Measurements from ENCODE around the gene RTL1.

DNA sequence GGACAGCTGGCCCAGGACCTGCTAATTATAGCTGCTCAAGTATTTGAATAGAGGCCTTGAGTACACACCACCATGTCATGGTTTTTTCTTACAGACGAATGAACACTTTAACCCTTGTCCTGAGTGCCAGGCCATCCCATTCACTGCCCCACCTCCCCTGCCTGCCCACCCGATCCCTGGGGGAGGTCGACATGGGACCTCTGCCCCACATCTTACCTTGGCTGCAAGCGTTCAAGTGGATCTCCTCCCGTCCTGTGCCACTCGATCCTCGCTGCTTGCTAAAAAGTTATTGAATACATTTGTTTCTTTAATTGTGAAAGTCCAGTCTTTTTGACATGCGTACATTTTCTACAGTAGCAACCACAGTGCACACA, 10.3 kb downstream of the RTL1 start:
- no peak for TF ChIP-seq EZH2 (IDR thresholded peaks at IDR 0.05)
- TF ChIP-seq, protein P1, sequence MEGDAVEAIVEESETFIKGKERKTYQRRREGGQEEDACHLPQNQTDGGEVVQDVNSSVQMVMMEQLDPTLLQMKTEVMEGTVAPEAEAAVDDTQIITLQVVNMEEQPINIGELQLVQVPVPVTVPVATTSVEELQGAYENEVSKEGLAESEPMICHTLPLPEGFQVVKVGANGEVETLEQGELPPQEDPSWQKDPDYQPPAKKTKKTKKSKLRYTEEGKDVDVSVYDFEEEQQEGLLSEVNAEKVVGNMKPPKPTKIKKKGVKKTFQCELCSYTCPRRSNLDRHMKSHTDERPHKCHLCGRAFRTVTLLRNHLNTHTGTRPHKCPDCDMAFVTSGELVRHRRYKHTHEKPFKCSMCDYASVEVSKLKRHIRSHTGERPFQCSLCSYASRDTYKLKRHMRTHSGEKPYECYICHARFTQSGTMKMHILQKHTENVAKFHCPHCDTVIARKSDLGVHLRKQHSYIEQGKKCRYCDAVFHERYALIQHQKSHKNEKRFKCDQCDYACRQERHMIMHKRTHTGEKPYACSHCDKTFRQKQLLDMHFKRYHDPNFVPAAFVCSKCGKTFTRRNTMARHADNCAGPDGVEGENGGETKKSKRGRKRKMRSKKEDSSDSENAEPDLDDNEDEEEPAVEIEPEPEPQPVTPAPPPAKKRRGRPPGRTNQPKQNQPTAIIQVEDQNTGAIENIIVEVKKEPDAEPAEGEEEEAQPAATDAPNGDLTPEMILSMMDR (IDR thresholded peaks at IDR 0.05) = no peak
